Measurements from ENCODE around the gene ARAF.

GRCh38 chrX:47577424-47577823 lies 16.4 kb downstream of the ARAF start:
- no peak for TF ChIP-seq ESRRG (CRISPR knock-in tag; IDR thresholded peaks at IDR 0.05)
- no peak for TF ChIP-seq RARB (CRISPR knock-in tag; IDR thresholded peaks at IDR 0.05)
- no peak for TF ChIP-seq BACH2 (CRISPR knock-in tag; IDR thresholded peaks at IDR 0.05; ENCODE audit: borderline replicate concordance)

All from SK-N-SH treated with all-trans-retinoic acid at 6 μM for 48 hours (cell line).